HG02588 (cell line): ENCODE measurements around the gene MXRA8.
"Not testable (repeated sequence)": the region's sequence is repeated elsewhere in the genome, so short reads cannot be mapped to it uniquely, and the experiment has no call there.

Experiments used
- ATAC-seq: cut with Tn5 transposase; IDR thresholded peaks from one replicate; pipeline ENCODE4 v1.9.1; 2021; ENCODE audit warnings: mild to moderate bottlenecking, moderate library complexity; ENCODE audit not compliant: unreplicated experiment

The MXRA8 gene

DNA sequence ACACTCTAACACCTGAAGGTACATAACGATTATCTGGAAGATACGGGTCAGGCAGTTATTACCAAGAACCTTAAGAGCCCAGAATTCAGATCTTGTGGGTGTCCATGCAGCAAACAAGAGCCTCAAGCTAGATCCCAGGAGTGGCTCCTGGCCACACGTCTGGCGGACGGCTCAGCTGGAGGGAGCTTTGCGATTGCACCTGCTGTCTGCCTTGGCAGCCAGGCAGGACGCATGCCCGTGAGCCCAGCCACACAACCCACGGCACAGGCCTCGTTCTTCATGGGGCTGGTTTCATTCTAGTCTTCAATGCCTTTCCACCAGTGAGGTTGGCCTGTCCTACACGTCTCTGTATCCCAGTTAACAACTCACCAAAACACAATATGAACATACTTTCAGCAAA lies 35.1 kb upstream of the MXRA8 start:
- ATAC-seq: no peak

DNA sequence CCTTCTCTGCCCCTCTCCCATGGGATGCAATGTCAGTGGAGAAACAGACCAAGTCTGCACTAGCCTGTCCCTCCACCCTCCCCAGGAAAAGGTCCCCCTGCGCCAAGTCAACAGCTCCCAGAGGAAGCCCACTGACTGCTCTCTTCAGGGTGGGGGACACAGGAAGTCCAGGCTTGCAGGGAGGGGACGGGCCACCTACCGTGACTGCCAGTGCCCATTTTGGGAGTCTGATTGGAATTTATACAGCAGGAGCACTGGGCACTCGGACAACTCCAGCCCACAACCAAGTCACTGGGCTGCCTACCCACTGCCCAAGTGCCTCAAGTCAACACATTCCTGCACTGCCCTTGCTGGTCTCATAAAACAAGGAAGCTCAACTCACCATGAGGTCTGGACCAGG lies 34.7 kb upstream of the MXRA8 start:
- no peak for ATAC-seq

DNA sequence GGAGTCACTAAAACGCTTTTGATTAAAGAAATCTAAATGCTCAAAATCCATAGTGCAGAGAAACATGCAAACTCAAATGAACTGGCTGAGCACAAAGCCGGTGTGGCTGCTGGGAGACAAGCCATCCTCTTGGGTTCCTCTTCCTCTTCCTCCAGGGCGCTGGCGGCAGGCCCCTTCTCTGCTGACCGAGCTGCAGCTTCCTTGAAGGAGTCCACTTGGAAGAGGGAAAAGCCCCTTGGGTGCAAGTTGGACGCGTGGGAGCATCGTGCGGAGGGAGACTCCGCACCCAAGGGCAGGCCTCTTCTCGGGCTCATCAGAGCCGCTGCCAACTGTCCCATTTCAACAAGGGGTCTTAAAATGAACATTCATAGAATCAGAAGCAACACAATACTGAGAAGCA lies 32.9 kb upstream of the MXRA8 start:
- ATAC-seq: no peak

- ATAC-seq: no peak
Measured at GRCh38 chr1:1390675-1391074, 32.3 kb upstream of the MXRA8 start.

DNA sequence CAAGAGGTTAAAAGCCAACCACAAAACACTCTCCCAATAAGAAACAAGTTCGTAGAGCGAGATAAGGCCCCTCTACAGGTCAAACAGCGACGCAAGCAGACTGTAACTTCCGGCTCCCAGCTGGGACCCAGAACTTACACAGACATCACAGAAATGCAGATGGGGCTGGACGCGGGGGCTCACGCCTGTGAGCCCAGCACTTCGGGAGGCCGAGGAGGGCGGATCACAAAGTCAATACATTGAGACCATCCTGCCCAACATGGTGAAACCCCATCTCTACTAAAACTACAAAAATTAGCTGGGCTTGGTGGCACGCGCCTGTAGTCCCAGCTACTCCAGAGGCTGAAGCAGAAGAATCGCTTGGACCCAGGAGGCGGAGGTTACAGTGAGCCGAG lies 29.7 kb upstream of the MXRA8 start:
- ATAC-seq: no peak

DNA sequence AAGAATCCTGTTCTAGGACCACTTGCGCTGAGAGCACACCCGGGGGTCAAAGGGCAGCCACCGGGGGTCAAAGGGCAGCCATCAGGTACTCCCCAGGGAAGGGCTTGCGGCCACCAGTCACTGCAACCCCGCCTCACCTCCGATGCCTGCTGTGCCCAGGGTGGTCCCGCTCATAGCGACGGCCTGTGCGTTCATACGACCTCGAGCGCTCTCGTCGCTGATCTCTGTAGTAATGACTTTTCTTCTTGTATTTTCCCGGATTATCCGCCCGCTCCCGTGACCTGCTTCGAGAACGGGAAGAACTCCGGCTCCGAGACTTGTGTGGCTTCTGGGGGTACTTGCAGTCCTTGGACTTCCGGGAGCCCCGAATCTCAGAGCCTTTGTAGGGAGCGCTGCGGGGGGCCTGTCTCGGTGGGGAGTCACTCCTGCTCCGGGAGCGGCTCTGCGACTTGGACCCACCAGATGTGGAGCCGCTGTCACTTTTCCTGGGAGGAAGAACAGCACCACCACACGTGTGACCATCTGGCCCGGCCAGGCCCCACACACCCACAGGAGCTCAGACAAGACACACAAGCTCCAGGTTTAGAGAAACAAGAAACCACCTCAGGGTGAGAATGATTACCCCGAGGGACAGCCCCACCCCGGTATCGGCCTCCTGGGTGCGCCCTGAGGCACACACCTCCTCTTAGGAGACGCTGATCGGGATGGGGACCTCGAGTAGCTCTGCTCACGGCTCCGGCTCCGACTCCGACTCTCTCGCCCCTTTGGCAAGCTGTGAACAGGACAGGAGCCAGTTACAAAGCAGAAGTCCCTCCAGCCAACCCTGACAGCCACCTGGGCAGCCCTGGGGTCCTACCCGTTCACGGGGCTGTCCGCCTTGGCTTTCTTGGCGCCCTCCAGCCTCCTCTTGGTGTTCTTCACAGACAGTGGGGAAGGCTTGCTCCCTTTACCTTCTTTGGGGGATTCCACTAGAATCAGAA lies 29.0 kb upstream of the MXRA8 start:
- no peak for ATAC-seq

DNA sequence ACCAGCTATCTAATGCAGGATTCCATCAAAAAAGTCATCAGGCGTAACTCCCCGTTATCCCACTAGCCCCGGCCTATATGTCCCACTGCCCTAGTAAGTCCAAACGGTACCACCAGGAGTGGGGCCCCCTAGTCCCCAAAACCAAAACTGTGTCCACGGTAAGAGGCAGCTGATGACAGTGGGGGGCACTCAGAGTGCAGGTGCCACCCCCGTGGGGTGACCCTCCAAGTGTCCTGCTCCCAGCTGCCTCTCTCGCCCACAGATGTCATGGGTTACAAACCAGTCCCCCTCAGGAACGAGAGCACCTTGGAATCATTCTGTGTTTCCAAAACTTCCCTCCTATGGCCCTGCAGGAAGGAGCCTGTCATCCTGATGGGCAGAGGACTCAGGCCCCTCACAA lies 27.6 kb upstream of the MXRA8 start:
- no peak for ATAC-seq

- not testable (repeated sequence) for ATAC-seq
Measured at GRCh38 chr1:1385339-1385738, 27.0 kb upstream of the MXRA8 start.

- no peak for ATAC-seq
Measured at GRCh38 chr1:1381294-1381693, 22.9 kb upstream of the MXRA8 start.

GRCh38 chr1:1380860-1381259 lies 22.5 kb upstream of the MXRA8 start:
- ATAC-seq: no peak

DNA sequence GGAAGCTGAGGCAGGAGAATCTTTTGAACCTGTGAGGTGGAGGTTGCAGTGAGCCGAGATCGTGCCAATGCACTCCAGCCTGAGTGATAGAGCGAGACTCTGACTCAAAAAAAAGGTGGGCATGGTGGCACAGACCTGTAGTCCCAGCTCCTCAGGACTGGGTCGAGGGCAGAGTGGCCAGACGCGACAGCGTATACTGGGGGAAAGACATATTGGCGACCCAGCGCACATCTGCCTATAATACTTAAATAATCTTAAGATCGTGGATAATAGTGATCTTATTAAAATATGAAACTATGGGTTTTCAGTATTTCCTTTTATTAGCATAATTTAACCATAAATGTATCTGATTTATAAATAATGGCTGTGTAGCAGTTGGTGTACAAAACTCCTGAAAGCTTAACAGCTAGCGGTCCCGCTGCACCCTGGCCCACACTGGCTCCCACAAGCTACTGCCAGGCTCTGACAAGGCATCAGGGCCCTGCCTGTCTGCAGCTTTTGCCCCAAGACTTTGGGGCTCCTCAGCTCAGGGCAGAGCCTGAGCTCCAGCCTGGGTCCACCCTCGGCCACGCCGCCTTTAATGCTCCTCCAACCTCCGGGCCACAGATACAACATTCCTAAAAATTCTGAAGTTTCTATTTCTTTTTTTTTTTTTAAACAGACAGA lies 19.3 kb upstream of the MXRA8 start:
- no peak for ATAC-seq

- ATAC-seq: no peak
Measured at GRCh38 chr1:1376551-1377226, 18.3 kb upstream of the MXRA8 start.

GRCh38 chr1:1374929-1375662 lies 16.7 kb upstream of the MXRA8 start, which contains the start of gene AURKAIP1:
Gene AURKAIP1, minus strand, starts transcription at chr1:1375207. Its CDS starts 451 bp downstream, at chr1:1374756.
- ATAC-seq: peak; percentile 76

- ATAC-seq: peak; percentile 2
Measured at GRCh38 chr1:1374589-1374928, 16.2 kb upstream of the MXRA8 start.

DNA sequence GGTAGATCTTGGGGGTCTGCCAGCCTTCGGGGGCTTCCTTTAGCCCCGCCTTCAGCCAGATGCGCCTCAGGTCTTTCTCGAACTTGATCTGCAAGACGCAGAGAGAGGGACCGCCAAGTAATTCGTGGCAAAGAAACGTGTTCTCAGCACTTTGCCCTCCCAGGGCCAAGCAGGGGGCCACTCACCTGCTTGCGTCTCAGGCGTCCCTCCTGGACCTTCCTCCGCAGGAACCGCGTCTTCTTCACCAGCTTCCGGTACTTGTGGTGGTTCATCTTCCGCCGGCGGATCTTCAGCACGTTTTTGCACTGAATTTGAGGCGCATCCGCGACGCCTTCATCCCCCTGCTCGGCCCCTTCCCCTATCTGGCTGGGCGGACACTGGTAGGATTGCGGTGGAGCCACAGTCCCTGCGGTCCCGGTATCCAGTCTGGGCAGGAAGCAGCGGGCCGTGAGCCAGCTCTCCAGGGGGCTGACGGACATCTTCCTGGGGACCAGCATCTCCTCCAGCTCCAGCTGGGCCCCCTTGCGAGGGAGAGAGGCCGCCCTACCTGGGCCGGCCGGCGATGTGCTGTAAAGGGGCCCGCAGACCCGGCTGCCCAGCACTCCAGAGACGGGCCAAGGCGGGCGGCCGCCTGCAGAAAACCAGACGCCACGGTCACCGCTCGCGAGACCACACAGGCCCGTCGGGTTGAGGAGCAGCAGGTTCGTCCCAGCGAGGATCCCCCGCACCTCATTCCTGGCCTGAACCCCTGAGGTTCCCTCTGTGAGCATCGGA lies 15.6 kb upstream of the MXRA8 start:
- ATAC-seq: no peak

- ATAC-seq: no peak
Measured at GRCh38 chr1:1373051-1373814, 14.9 kb upstream of the MXRA8 start.

DNA sequence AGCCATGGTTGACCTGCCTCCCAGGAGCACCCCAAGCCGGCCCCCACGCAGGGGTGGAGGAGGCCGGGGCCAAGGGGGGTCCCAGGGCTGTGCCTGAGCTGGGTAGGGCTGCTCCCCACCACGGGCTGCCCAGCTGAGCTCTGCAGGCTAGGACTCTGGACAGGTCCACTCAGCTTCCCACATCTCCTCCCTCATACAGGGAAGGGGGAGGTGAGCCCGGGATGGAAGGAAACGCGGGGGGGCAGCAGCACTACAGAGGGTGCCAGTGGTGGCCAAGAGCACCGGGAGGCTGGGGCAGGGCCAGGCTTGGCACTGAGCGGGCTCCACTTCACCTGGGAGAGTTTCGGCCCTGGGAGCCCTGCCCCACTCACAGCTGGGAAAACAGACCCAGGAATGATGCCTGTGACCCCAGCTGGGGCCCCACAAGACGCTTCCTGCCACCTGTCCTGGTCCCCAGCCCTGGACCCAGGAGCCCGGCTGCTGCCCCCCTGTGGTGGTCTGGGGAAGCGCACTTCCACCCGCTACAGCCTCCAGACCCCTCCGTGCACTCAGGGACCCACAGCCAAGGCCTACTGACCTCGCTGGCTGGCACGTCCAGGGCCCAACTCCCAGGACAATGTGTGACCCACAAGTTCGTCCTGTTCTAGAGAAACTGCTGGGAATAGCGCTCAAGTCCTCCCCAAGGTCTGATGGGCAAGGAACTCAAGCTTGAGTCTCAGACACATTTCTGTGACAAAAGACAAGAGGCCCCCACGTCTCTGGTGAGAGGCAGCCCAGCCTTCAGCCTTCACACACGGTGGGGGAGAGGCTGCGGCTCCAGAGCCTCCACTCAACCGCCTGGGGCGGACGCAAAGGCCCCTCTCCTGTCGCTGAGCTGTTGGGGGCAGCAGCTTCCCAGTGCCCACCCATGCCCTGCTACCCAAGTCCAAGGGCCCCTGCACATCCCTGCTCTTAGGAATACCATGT lies 13.7 kb upstream of the MXRA8 start:
- no peak for ATAC-seq

GRCh38 chr1:1371364-1371745 lies 13.0 kb upstream of the MXRA8 start:
- no peak for ATAC-seq
